A549 (cell line): ENCODE data around the gene EPN2.

Experiments used
- CEBPB ChIP-seq, 2 experiments: fragments of >200 bp in 1 of 2; sonication (Bioruptor Twin) in 1 of 2; formaldehyde crosslinking in 1 of 2; IDR thresholded peaks; 2 replicates each; pipeline ENCODE4 v1.6.1; 2012 to 2016
- CHD2 ChIP-seq: fragments of 150-350 bp; IDR thresholded peaks from 2 replicates; pipeline ENCODE4 v1.6.1; 2014; ENCODE audit warnings: low read length; ENCODE audit not compliant: partially characterized antibody
- JUN ChIP-seq, 2 experiments: fragments of >200 bp; sonication (Bioruptor Twin); formaldehyde crosslinking; IDR thresholded peaks; 2 replicates in 1 of 2; 3 replicates in 1 of 2; pipeline ENCODE4 v1.6.1; 2016 to 2017
- JUNB ChIP-seq: fragments of >200 bp; sonication (Bioruptor Twin); formaldehyde crosslinking; IDR thresholded peaks from 2 replicates; pipeline ENCODE4 v1.6.1; 2016
- POLR2A ChIP-seq: IDR thresholded peaks from 2 replicates; pipeline ENCODE4 v1.6.1; 2012; ENCODE audit warnings: mild to moderate bottlenecking, low read length
- RAD21 ChIP-seq, 2 experiments: fragments of >200 bp in 1 of 2; sonication (Bioruptor Twin) in 1 of 2; formaldehyde crosslinking in 1 of 2; IDR thresholded peaks in 1 of 2; conservative IDR thresholded peaks in 1 of 2; 2 replicates in 1 of 2; 3 replicates in 1 of 2; pipeline ENCODE4 v1.6.1; 2012 to 2018; ENCODE audit warnings: inconsistent platforms in 1 of 2
- ZSCAN20 ChIP-seq: fragments of 250-450 bp; sonication (Bioruptor Pico); IDR thresholded peaks from 2 replicates; pipeline ENCODE4 v1.8.0; 2022; ENCODE audit warnings: mild to moderate bottlenecking, moderate library complexity
- TF ChIP-seq, protein P1 (sequence below): fragments of >200 bp; sonication (Bioruptor Twin); formaldehyde crosslinking; IDR thresholded peaks from 3 replicates; pipeline ENCODE4 v1.5.1; 2016
- TF ChIP-seq, protein P2 (sequence below): fragments of 250-450 bp; sonication (Bioruptor Pico); IDR thresholded peaks from 2 replicates; pipeline ENCODE4 v1.5.0; 2021; ENCODE audit warnings: mild to moderate bottlenecking, moderate library complexity, borderline replicate concordance
- TF ChIP-seq, protein P3 (sequence below): fragments of 200-600 bp; sonication (generic); IDR thresholded peaks from 2 replicates; pipeline ENCODE4 v1.6.1; 2016; ENCODE audit warnings: antibody characterized with exemption, mild to moderate bottlenecking, moderate library complexity
- TF ChIP-seq, protein P4 (sequence below): IDR thresholded peaks from 2 replicates; pipeline ENCODE4 v1.6.1; 2012; ENCODE audit warnings: low read depth, borderline replicate concordance

DNA sequence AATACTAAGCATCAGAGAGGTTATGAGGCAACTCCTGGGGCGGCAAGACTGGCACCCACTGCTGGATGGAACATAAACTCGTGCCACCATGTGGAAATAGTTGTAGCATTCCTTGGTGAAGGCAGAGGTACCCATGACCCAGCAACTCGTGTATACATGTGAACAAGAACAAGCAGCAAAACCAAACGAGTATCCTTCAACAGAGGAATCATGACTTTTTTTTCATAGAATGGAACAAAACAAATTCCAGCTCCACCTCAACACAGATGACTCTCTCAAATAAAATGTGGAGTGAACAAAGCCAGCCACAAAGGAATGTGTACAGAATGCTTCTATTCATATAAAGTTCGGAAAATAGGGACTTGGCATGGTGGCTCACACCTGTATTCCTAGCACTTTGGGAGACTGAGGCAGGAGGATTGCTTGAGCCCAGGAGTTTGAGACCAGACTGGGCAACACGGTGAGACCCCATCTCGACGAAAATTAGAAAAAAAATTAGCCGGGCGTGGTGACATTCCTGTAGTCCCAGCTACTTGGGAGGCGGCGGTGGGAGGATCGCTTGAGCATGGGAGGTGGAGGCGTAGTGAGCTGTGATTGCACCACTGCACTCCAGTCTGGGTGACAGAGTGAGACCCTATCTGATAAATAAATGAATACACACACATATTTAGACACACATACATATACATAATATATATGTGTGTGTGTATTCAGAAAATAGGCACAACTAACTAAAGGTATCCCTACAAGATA lies 90.0 kb downstream of the EPN2 start:
- TF ChIP-seq POLR2A (no peak), ZSCAN20 (CRISPR knock-in tag) (no peak), RAD21 (conservative IDR thresholded peaks at IDR 0.05 in 1 of 2, IDR thresholded peaks at IDR 0.05 in 1 of 2) (no peak), JUN (IDR thresholded peaks at IDR 0.05) (no peak), CHD2 (no peak), CEBPB (IDR thresholded peaks at IDR 0.05) (peak in 1 of 2 experiments; percentile 34; a peak in 1 of 4 replicates), JUNB (no peak)
- TF ChIP-seq, protein P1, sequence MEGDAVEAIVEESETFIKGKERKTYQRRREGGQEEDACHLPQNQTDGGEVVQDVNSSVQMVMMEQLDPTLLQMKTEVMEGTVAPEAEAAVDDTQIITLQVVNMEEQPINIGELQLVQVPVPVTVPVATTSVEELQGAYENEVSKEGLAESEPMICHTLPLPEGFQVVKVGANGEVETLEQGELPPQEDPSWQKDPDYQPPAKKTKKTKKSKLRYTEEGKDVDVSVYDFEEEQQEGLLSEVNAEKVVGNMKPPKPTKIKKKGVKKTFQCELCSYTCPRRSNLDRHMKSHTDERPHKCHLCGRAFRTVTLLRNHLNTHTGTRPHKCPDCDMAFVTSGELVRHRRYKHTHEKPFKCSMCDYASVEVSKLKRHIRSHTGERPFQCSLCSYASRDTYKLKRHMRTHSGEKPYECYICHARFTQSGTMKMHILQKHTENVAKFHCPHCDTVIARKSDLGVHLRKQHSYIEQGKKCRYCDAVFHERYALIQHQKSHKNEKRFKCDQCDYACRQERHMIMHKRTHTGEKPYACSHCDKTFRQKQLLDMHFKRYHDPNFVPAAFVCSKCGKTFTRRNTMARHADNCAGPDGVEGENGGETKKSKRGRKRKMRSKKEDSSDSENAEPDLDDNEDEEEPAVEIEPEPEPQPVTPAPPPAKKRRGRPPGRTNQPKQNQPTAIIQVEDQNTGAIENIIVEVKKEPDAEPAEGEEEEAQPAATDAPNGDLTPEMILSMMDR: no peak
- TF ChIP-seq, protein P2, sequence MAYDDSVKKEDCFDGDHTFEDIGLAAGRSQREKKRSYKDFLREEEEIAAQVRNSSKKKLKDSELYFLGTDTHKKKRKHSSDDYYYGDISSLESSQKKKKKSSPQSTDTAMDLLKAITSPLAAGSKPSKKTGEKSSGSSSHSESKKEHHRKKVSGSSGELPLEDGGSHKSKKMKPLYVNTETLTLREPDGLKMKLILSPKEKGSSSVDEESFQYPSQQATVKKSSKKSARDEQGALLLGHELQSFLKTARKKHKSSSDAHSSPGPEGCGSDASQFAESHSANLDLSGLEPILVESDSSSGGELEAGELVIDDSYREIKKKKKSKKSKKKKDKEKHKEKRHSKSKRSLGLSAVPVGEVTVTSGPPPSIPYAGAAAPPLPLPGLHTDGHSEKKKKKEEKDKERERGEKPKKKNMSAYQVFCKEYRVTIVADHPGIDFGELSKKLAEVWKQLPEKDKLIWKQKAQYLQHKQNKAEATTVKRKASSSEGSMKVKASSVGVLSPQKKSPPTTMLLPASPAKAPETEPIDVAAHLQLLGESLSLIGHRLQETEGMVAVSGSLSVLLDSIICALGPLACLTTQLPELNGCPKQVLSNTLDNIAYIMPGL (CRISPR knock-in tag): no peak
- TF ChIP-seq, protein P3, sequence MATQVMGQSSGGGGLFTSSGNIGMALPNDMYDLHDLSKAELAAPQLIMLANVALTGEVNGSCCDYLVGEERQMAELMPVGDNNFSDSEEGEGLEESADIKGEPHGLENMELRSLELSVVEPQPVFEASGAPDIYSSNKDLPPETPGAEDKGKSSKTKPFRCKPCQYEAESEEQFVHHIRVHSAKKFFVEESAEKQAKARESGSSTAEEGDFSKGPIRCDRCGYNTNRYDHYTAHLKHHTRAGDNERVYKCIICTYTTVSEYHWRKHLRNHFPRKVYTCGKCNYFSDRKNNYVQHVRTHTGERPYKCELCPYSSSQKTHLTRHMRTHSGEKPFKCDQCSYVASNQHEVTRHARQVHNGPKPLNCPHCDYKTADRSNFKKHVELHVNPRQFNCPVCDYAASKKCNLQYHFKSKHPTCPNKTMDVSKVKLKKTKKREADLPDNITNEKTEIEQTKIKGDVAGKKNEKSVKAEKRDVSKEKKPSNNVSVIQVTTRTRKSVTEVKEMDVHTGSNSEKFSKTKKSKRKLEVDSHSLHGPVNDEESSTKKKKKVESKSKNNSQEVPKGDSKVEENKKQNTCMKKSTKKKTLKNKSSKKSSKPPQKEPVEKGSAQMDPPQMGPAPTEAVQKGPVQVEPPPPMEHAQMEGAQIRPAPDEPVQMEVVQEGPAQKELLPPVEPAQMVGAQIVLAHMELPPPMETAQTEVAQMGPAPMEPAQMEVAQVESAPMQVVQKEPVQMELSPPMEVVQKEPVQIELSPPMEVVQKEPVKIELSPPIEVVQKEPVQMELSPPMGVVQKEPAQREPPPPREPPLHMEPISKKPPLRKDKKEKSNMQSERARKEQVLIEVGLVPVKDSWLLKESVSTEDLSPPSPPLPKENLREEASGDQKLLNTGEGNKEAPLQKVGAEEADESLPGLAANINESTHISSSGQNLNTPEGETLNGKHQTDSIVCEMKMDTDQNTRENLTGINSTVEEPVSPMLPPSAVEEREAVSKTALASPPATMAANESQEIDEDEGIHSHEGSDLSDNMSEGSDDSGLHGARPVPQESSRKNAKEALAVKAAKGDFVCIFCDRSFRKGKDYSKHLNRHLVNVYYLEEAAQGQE: no peak
- TF ChIP-seq, protein P4, sequence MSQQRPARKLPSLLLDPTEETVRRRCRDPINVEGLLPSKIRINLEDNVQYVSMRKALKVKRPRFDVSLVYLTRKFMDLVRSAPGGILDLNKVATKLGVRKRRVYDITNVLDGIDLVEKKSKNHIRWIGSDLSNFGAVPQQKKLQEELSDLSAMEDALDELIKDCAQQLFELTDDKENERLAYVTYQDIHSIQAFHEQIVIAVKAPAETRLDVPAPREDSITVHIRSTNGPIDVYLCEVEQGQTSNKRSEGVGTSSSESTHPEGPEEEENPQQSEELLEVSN: no peak; the same call in 1 of the 2 replicates
